ENCODE results near the gene CDKL5. TPM values are rescaled to one million over a fixed set of nuclear protein-coding genes. Genes with fewer than 3 reads are reported as not detected.

The CDKL5 gene
- total and polyA plus RNA-seq, 2 experiments from 2014 or later = 7.5 to 13.7 TPM

GRCh38 chrX:18545771-18546170 lies 120.4 kb downstream of the CDKL5 start (continued):
- TF ChIP-seq ETS1 (IDR thresholded peaks at IDR 0.05) (no peak), REST (IDR thresholded peaks at IDR 0.05; ENCODE audit: unreplicated experiment) (no peak), ZNF114 (CRISPR knock-in tag; IDR thresholded peaks at IDR 0.05) (no peak), CREB1 (CRISPR knock-in tag; IDR thresholded peaks at IDR 0.05; ENCODE audit: low read depth) (no peak)
- TF ChIP-seq, protein P1, sequence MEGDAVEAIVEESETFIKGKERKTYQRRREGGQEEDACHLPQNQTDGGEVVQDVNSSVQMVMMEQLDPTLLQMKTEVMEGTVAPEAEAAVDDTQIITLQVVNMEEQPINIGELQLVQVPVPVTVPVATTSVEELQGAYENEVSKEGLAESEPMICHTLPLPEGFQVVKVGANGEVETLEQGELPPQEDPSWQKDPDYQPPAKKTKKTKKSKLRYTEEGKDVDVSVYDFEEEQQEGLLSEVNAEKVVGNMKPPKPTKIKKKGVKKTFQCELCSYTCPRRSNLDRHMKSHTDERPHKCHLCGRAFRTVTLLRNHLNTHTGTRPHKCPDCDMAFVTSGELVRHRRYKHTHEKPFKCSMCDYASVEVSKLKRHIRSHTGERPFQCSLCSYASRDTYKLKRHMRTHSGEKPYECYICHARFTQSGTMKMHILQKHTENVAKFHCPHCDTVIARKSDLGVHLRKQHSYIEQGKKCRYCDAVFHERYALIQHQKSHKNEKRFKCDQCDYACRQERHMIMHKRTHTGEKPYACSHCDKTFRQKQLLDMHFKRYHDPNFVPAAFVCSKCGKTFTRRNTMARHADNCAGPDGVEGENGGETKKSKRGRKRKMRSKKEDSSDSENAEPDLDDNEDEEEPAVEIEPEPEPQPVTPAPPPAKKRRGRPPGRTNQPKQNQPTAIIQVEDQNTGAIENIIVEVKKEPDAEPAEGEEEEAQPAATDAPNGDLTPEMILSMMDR (conservative IDR thresholded peaks at IDR 0.05; ENCODE audit: low read depth in 2 of 2) = no peak

GRCh38 chrX:18548996-18549395 lies 123.6 kb downstream of the CDKL5 start:
- H4K20me1 ChIP-seq (replicated peaks; ENCODE audit: insufficient read depth) = no peaks in the 10 kb centered on the region
- peak overlapping the region; percentile 58; the same call in 1 of the 2 replicates for H3K4me2 ChIP-seq
- H3K27ac ChIP-seq (ENCODE audit: low read depth) = no peak overlapping the region
- H3K4me3 ChIP-seq = no peak overlapping the region
- DNase-seq (ENCODE audit: low spot score) (no peak), ATAC-seq (no peak)
- H3K4me1 ChIP-seq (ENCODE audit: insufficient read depth) = peaks cover 20% of the 10 kb centered on the region
- H3F3A ChIP-seq (replicated peaks; ENCODE audit: low read depth) = no peaks in the 10 kb centered on the region
- Mint-ChIP-seq H3K27me3 (ENCODE audit: insufficient read depth, low read depth, poor library complexity) (peaks cover 2% of the 10 kb centered on the region), H3K36me3 (ENCODE audit: low read depth) (no peaks in the 10 kb centered on the region), H3K9me3 (no peaks in the 10 kb centered on the region), H3K4me3 (no peak overlapping the region), H3K4me1 (peaks cover 32% of the 10 kb centered on the region), H3K27ac (no peak overlapping the region)
- H3K36me3 ChIP-seq (ENCODE audit: insufficient read depth) = no peaks in the 10 kb centered on the region
- no peaks in the 10 kb centered on the region for H3K27me3 ChIP-seq (ENCODE audit: insufficient read depth)
- H3K9me2 ChIP-seq (ENCODE audit: insufficient read depth) = no peaks in the 10 kb centered on the region
- peaks cover 7% of the 10 kb centered on the region; the same call in 1 of the 2 replicates for H3K79me2 ChIP-seq (replicated peaks; ENCODE audit: insufficient read depth)
- no peak overlapping the region for H2AFZ ChIP-seq
- TF ChIP-seq EZH2phosphoT487 (IDR thresholded peaks at IDR 0.05; ENCODE audit: unreplicated experiment) = no peak
- TF ChIP-seq NANOG (IDR thresholded peaks at IDR 0.05; ENCODE audit: borderline replicate concordance) = no peak
- no peak for TF ChIP-seq POLR2AphosphoS5 (IDR thresholded peaks at IDR 0.05; ENCODE audit: low read depth)
- no peak for TF ChIP-seq ZNF331 (CRISPR knock-in tag; IDR thresholded peaks at IDR 0.05; ENCODE audit: low read depth)
- TF ChIP-seq REST (IDR thresholded peaks at IDR 0.05; ENCODE audit: unreplicated experiment) = no peak
- TF ChIP-seq CREB1 (CRISPR knock-in tag; IDR thresholded peaks at IDR 0.05; ENCODE audit: low read depth) = no peak
- no peak for TF ChIP-seq ZNF114 (CRISPR knock-in tag; IDR thresholded peaks at IDR 0.05)

Data from GM23338 (cell line).